ENCODE data around the gene PPP1R14D.

GRCh38 chr15:40838756-40839155, 10.2 kb upstream of the PPP1R14D start:
- TF ChIP-seq CTCF (IDR thresholded peaks at IDR 0.05) (no peak), POLR2AphosphoS5 (IDR thresholded peaks at IDR 0.05) (no peak), POLR2A (IDR thresholded peaks at IDR 0.05; ENCODE audit: low read depth) (no peak), EP300 (IDR thresholded peaks at IDR 0.05) (no peak)
